HG02678 (cell line): ENCODE measurements around the gene BRD3OS.
"Not testable (repeated sequence)": the region's sequence is repeated elsewhere in the genome, so short reads cannot be mapped to it uniquely, and the experiment has no call there.

ENCODE experiments used
- ATAC-seq: cut with Tn5 transposase; IDR thresholded peaks from one replicate; pipeline ENCODE4 v1.9.1; 2021; ENCODE audit warnings: mild to moderate bottlenecking, moderate library complexity; ENCODE audit not compliant: unreplicated experiment

The BRD3OS gene

GRCh38 chr9:133987946-133988665 is 37.2 kb upstream of the BRD3OS start:
- no peak for ATAC-seq

- not testable (repeated sequence) for ATAC-seq
These were observed 36.5 kb upstream of the BRD3OS start for GRCh38 chr9:133988771-133989170.

- ATAC-seq, result no peak
These were observed 35.5 kb upstream of the BRD3OS start for GRCh38 chr9:133989625-133990365.

- ATAC-seq, result no peak
These were observed 34.7 kb upstream of the BRD3OS start for GRCh38 chr9:133990366-133991213.

- peak; percentile 4 for ATAC-seq
These were observed 33.9 kb upstream of the BRD3OS start for GRCh38 chr9:133991214-133991921.

GRCh38 chr9:133991964-133992779 is 33.1 kb upstream of the BRD3OS start, which contains the start of gene VAV2:
TSS of gene VAV2 (minus strand) at chr9:133992324. CDS start at chr9:133992278, 46 bp downstream.
- ATAC-seq, result peak; percentile 60

GRCh38 chr9:133992780-133993634 is 32.3 kb upstream of the BRD3OS start:
- ATAC-seq, result peak; percentile 54

GRCh38 chr9:133993635-133994253 is 31.5 kb upstream of the BRD3OS start:
- ATAC-seq, result no peak

GRCh38 chr9:133994353-133995011 is 30.8 kb upstream of the BRD3OS start:
- ATAC-seq, result no peak

- no peak for ATAC-seq
These were observed 30.0 kb upstream of the BRD3OS start for GRCh38 chr9:133995012-133995896.

- ATAC-seq, result no peak
These were observed 28.5 kb upstream of the BRD3OS start for GRCh38 chr9:133996531-133997520.

- no peak for ATAC-seq
These were observed 27.7 kb upstream of the BRD3OS start for GRCh38 chr9:133997584-133997983.

- no peak for ATAC-seq
These were observed 26.2 kb upstream of the BRD3OS start for GRCh38 chr9:133998915-133999595.

GRCh38 chr9:133999851-134000265 is 25.4 kb upstream of the BRD3OS start:
- ATAC-seq, result no peak

- ATAC-seq, result no peak
These were observed 22.5 kb upstream of the BRD3OS start for GRCh38 chr9:134002796-134003195.
